ENCODE data around the gene RBBP8.

GRCh38 chr18:22951823-22952222 is 18.7 kb downstream of the RBBP8 start:
- TF ChIP-seq CTCF (IDR thresholded peaks at IDR 0.05 in 2 of 3, conservative IDR thresholded peaks at IDR 0.05 in 1 of 3; ENCODE audit: control insufficient read depth in 2 of 3, extremely low read depth in 1 of 3, insufficient read depth in 1 of 3, low read depth in 3 of 3, low read length in 3 of 3) (no peak), SP1 (IDR thresholded peaks at IDR 0.05; ENCODE audit: low read depth, low read length) (no peak), GABPA (IDR thresholded peaks at IDR 0.05; ENCODE audit: low read depth) (no peak), TARDBP (IDR thresholded peaks at IDR 0.05; ENCODE audit: borderline replicate concordance) (no peak), REST (IDR thresholded peaks at IDR 0.05; ENCODE audit: low read depth, low read length) (no peak), ATF7 (IDR thresholded peaks at IDR 0.05; ENCODE audit: low read depth) (no peak), RAD21 (IDR thresholded peaks at IDR 0.05; ENCODE audit: insufficient read depth, low read depth, low read length) (no peak), PAX8 (IDR thresholded peaks at IDR 0.05) (no peak), MAX (IDR thresholded peaks at IDR 0.05; ENCODE audit: low read depth, low read length) (no peak), PBX3 (IDR thresholded peaks at IDR 0.05; ENCODE audit: insufficient replicate concordance, low read depth, low read length) (no peak), MTA2 (IDR thresholded peaks at IDR 0.05; ENCODE audit: low read depth) (no peak), SMARCA5 (IDR thresholded peaks at IDR 0.05) (no peak)
